Adipose tissue (tissue), 3 donors: ENCODE measurements around the gene SLC1A1. TPM values are rescaled to one million over a fixed set of nuclear protein-coding genes. Genes with fewer than 3 reads are reported as not detected.
"Not testable (repeated sequence)": the region's sequence is repeated elsewhere in the genome, so short reads cannot be mapped to it uniquely, and the experiment has no call there.

Experiments used
- H3K27ac ChIP-seq: one replicate; pipeline ENCODE4 v1.5.1; 2013; ENCODE audit warnings: low read depth, low read length
- WGBS, 3 donors: extraction: QIAGEN DNeasy Blood & Tissue Kit; methylation state at CpG; one replicate each; pipeline ENCODE4 v1.1.7; 2013; 5-methylcytosine and 5-hydroxymethylcytosine counted together
- polyA plus RNA-seq, 3 donors: library from polyadenylated mRNA; stranded (reverse); fragments of 200-250 nt; gene quantifications; one replicate each; pipeline ENCODE4 v1.2.3, GENCODE V29; 2013
- donor health status: healthy with polysubstance abuse.
- donor health status: Bipolar disorder and iron deficiency.
- donor health status: healthy.

SLC1A1 gene
- polyA plus RNA-seq, 3 donors: 0.81 to 2.6 (median 1.2) TPM

DNA sequence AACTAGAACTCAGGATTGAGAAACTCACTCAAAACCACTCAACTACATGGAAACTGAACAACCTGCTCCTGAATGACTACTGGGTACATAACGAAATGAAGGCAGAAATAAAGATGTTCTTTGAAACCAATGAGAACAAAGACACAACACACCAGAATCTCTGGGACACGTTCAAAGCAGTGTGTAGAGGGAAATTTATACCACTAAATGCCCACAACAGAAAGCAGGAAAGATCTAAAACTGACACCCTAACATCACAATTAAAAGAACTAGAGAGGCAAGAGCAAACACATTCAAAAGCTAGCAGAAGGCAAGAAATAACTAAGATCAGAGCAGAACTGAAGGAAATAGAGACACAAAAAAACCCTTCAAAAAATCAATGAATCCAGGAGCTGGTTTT lies 43.6 kb downstream of the SLC1A1 start:
- H3K27ac ChIP-seq: not testable (repeated sequence)
- WGBS, 3 donors: 69 to 87% (median 82%) methylated on average over 1 of the region's 2 CpGs

DNA sequence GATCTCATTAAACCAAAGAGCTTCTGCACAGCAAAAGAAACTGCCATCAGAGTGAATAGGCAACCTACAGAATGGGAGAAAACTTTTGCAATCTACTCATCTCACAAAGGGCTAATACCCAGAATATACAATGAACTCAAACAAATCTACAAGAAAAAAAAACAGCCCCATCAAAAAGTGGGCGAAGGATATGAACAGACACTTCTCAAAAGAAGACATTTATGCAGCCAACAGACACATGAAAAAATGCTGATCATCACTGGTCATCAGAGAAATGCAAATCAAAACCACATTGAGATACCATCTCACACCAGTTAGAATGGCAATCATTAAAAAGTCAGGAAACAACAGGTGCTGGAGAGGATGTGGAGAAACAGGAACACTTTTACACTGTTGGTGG lies 45.9 kb downstream of the SLC1A1 start:
- not testable (repeated sequence) for H3K27ac ChIP-seq
- 91% methylated on average over 1 of the region's 1 CpG; no CpG with 5 or more reads in 1 of the 3 donors for WGBS, 3 donors

DNA sequence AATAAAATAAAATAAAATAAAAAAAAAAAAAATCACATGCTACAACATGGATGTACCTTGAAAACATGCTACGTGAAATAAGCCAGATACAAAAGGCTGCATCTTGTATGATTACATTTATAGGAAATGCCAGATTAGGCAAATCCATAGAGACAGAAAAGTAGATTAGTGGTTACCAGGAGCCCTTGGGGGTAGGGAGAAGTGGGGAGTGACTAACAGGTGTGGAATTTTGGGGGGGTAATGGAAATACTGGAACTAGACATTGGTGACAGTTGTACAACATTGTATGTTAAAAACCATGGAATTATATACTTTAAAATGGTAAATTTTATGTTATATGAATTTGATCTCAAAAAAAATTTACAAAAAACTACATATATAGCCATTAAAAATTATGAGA lies 47.3 kb downstream of the SLC1A1 start:
- WGBS, 3 donors: 97 to 100% (median 98%) methylated on average over 1 of the region's 1 CpG

DNA sequence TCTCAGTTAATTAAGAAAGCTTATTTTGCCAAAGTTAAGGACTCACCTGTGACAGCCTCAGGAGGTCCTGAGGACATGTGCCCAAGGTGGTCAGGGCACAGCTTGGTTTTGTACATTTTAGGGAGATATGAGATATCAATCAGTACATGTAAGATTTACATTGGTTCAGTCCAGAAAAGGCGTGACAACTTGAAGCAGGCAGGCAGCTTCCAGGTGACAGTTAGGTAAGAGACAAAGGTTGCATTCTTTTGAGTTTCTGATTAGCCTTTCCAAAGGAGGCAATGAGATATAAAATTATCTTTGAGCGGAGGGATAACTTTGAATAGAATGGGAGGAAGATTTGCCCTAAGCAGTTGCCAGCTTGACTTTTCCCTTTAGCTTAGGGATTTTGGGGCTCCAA lies 47.8 kb downstream of the SLC1A1 start:
- H3K27ac ChIP-seq: no peak overlapping the region
- 67 to 96% (median 87%) methylated on average over 2 of the region's 2 CpGs for WGBS, 3 donors

More for the DNA sequence above, 47.3 kb downstream of the SLC1A1 start:
- H3K27ac ChIP-seq: no peak overlapping the region

DNA sequence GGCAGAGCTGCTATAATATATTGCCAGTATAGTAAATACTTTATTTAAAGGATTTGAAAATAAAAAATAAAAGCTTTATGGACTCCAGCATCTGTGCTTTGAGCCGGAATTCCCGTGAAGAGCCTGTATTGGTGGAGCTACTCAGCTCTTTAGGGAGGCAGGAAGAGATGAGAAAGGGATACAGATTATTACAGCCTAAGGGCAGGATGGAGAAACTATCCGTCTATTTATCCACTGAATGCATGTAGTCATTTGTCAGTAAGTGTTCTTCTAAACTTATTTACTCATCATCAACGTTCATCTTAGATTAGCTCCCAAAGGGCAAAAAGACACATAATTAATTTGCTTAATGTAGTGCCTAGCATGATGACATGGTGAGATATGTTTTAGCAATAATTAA lies 48.4 kb downstream of the SLC1A1 start:
- H3K27ac ChIP-seq: no peak overlapping the region
- 65 to 77% (median 65%) methylated on average over 4 of the region's 4 CpGs for WGBS, 3 donors

GRCh38 chr9:4540425-4540824 lies 50.2 kb downstream of the SLC1A1 start:
- 96 to 97% (median 96%) methylated on average over 8 of the region's 8 CpGs for WGBS, 3 donors

GRCh38 chr9:4541281-4541680 lies 51.0 kb downstream of the SLC1A1 start:
- H3K27ac ChIP-seq: no peak overlapping the region
- WGBS, 3 donors: 70 to 78% (median 76%) methylated on average over 3 of the region's 3 CpGs

More at GRCh38 chr9:4540425-4540824, 50.2 kb downstream of the SLC1A1 start:
- no peak overlapping the region for H3K27ac ChIP-seq

DNA sequence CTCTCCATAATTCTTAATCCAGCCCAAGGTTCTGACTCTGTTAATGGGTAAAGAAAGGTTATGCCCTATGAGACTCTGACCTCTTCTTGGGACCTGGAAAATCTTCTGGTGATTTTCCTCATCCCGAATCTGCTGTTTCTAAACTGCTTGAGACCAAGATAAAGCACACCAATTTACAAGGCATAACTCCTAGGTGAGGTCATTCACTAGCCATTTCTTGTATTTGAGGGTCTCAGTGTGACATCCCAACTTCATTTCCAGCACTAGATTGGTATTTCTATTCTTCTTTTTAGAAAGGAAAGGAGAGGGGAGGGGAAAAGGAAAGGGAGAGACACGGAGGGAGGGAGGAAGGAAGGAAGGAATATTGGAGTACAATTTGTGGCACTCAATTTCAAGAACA lies 51.6 kb downstream of the SLC1A1 start:
- 48 to 56% (median 49%) methylated on average over 2 of the region's 2 CpGs for WGBS, 3 donors
- H3K27ac ChIP-seq: no peak overlapping the region

GRCh38 chr9:4544714-4545113 lies 54.4 kb downstream of the SLC1A1 start:
- WGBS, 3 donors: 61 to 71% (median 63%) methylated on average over 5 of the region's 5 CpGs
- not testable (repeated sequence) for H3K27ac ChIP-seq

- H3K27ac ChIP-seq: no peak overlapping the region
- WGBS, 3 donors: 56 to 79% (median 73%) methylated on average over 1 of the region's 1 CpG
Observed at GRCh38 chr9:4547016-4547415, 56.7 kb downstream of the SLC1A1 start.

DNA sequence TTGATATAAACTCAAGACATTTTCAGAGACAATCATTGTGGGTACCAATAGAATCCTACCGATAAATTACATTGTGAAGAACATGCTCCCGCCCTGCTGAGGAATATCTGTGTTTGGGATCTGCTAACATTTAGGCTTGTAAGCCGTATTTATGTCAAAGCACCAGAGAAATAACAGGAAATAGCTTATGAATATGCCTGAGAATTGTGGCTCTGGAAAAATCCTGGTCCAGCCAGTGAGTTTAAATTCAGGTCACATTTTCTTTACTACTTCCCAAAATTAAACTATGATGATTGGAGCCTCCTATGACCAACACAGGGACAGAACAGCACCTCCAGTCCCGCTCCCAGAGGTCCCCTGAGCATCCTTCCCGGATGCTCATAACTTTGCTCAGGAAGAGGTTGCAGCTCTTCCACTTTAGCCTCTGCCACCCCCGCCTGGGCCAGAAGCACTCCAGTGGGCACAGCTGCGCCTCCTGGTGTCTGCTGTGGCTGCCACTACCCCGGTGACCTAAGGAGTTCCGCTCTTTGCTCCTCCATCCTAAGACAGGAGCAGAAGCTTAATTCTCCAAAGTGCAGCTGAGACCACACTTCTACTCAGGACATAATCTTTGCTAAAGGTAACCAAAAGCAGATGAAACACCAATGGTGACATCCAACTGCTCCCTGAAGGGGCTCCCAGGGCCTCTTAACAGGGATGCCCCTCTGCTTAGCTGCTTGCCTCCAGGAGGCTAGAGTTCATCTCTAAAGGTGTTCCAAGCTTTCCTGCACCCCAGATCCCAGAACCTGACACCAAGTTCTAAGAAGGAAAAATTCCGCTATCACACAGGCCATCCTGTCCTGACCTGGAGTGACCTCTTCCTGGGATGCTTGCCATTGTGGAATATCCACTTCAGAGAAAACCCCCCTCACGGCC lies 58.8 kb downstream of the SLC1A1 start:
- H3K27ac ChIP-seq: no peak overlapping the region
- WGBS, 3 donors: 59 to 83% (median 71%) methylated on average over 11 of the region's 11 CpGs

GRCh38 chr9:4549751-4550295 lies 59.6 kb downstream of the SLC1A1 start:
- no peak overlapping the region for H3K27ac ChIP-seq
- 47 to 77% (median 57%) methylated on average over 4 of the region's 4 CpGs for WGBS, 3 donors

DNA sequence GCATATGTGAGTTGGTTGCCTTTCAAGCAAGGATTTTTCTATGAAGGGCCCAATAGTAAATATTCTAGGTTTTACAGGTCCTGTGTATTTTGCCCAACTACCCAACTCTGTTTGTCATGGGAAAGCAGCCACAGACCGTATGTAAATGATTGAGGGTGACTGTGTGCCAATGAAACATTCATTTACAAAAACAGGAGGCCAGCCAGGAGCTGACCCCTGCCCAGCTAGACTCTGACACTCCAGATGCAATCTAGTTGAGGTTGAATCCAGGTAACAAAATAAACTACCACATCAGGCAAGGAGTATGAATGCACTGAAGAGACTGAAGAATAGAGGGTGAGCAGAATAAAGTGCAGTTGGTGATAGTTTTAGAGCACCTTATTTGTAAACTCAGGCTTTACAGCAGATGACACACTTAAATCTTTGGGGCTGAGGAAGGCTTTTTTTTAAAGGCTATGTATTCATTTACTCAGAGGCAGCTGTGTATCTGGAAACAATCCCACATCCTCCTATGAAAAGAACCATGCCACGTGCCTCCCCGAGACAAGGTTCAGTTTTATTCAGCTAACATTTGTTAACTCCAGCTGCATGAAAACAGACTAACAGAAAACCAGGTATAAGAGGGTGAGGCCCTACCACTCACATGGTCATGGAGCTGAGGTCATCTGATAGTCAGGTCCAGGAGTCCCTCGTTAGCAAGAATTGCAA lies 60.7 kb downstream of the SLC1A1 start:
- WGBS, 3 donors: 46 to 55% (median 55%) methylated on average over 4 of the region's 4 CpGs
- H3K27ac ChIP-seq: no peak overlapping the region

GRCh38 chr9:4553951-4554381 lies 63.7 kb downstream of the SLC1A1 start:
- 65 to 76% (median 74%) methylated on average over 1 of the region's 1 CpG for WGBS, 3 donors
- no peak overlapping the region for H3K27ac ChIP-seq

DNA sequence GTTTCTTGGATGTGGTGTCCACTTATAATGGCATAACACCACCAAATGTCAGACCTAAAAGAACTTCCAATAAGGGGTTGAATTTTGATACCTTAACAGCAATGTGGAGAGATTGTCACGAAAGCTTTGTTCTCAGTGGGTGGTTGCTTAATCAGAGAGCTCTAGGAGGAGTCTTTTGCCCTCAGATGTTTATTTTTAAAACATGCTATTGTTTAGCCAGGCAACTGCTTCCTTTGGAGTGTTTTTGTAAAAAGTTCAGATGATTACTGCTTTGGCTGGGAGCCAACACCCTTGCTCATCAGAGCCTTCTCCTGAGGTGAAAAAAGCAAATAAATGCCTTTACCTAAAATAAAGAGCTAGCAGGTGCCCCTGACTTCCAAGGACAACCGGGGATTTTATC lies 65.0 kb downstream of the SLC1A1 start:
- WGBS, 3 donors: 57 to 66% (median 60%) methylated on average over 2 of the region's 2 CpGs

DNA sequence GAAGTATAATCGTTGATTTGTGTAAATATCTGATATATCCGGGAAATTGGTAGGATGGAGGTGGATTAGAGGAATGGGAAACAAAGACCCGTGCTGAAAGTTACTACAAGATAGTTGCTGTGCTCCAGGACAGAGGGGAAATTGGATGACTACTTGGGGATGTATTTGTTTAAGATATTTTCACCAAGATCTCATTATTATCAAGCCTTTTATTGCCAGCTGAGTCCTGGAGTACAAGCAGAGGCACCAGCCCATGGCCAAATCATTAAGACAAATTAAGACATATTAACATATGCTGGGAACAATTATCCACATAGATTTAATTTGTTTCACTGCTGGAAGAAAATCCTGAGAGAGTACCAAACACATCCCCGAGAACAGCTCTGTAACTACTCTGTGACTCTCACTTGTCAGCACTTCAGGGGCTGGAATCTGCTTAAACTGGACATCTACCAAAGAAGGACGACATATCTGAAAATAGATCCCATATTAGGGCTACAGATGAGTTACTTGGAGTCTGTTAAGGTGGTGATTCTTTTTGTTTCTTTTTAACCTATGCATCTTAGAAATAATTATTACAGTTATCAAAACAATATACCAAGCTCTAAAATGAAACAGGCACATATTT lies 68.2 kb downstream of the SLC1A1 start:
- 77 to 84% (median 78%) methylated on average over 5 of the region's 5 CpGs for WGBS, 3 donors
- H3K27ac ChIP-seq: no peak overlapping the region

More for the DNA sequence above, 65.0 kb downstream of the SLC1A1 start:
- no peak overlapping the region for H3K27ac ChIP-seq

GRCh38 chr9:4559261-4560182 lies 69.3 kb downstream of the SLC1A1 start:
- 86 to 87% (median 87%) methylated on average over 8 of the region's 8 CpGs for WGBS, 3 donors
- no peak overlapping the region for H3K27ac ChIP-seq

- WGBS, 3 donors: 68 to 94% (median 70%) methylated on average over 2 of the region's 2 CpGs
- H3K27ac ChIP-seq: no peak overlapping the region
Observed at GRCh38 chr9:4563105-4563504, 72.8 kb downstream of the SLC1A1 start.
